Smooth muscle cell of the brain vasculature (primary cell): Measurements from ENCODE around the gene GTF2A1.

Experiments used
- DNase-seq: peaks from one replicate; pipeline ENCODE4 v3.0.0-alpha.2; 2012; ENCODE audit warnings: low read depth, low spot score

GTF2A1 gene

GRCh38 chr14:81137316-81137715 is 83.4 kb downstream of the GTF2A1 start:
- no peak for DNase-seq

- DNase-seq, result no peak
Measured at GRCh38 chr14:81133400-81133799, 87.4 kb downstream of the GTF2A1 start.

GRCh38 chr14:81132468-81132867 is 88.3 kb downstream of the GTF2A1 start:
- no peak for DNase-seq

- DNase-seq, result no peak
Measured at GRCh38 chr14:81129242-81129641, 91.5 kb downstream of the GTF2A1 start.

GRCh38 chr14:81127785-81128184 is 93.0 kb downstream of the GTF2A1 start:
- no peak for DNase-seq

GRCh38 chr14:81125536-81125935 is 95.2 kb downstream of the GTF2A1 start:
- no peak for DNase-seq
